ENCODE results near the gene JUN. TPM values are rescaled to one million over a fixed set of nuclear protein-coding genes. Genes with fewer than 3 reads are reported as not detected.

JUN gene
- total and polyA plus RNA-seq, 2 donors (not counting 1 experiment from before 2014, with no cell fraction given) = 94.4 to 4,074 TPM

GRCh38 chr1:58774027-58774426 is 9.8 kb downstream of the JUN start:
- ChIA-PET CTCF (interaction anchor here (1.1 to 2.9 kb wide), 6 partner anchors 9 to 925 kb away, joined by 3 to 18 read pairs (median 10); partner anchors contain the start of genes FGGY and JUN), POLR2A (interaction anchor here (0.8 to 2.7 kb wide), 3 partner anchors 9 to 924 kb away, joined by 3 to 26 read pairs (median 4); partner anchors contain the start of gene JUN)
- intact Hi-C loops (cut with micrococcal nuclease) = no loop called here
- peak; percentile 37 for ATAC-seq (ENCODE audit: low read depth)
- H3K27ac Mint-ChIP-seq = peak overlapping the region; percentile 69
- Histone ChIP-seq H3K36me3 (replicated peaks in 1 of 2; ENCODE audit: control extremely low read depth in 1 of 2, control insufficient read depth in 1 of 2, extremely low read depth in 1 of 2, insufficient read depth in 2 of 2, low read length in 1 of 2) (no peaks in the 10 kb centered on the region), H3K4me2 (replicated peaks; ENCODE audit: low read depth, low read length, poor library complexity, severe bottlenecking) (peak overlapping the region; percentile 30), H3K27me3 (replicated peaks in 1 of 4; ENCODE audit: control extremely low read depth in 1 of 4, control insufficient read depth in 3 of 4, insufficient read depth in 4 of 4, low read length in 3 of 4) (peaks cover 0 to 2% (median 0%) of the 10 kb centered on the region in 4 experiments), H3K4me3 (ENCODE audit: control extremely low read depth in 1 of 5, extremely low read depth in 1 of 5, insufficient read depth in 1 of 5, low read depth in 2 of 5, low read length in 4 of 5) (no peak overlapping the region), H3K9me3 (ENCODE audit: control extremely low read depth in 1 of 3, control insufficient read depth in 2 of 3, insufficient read depth in 1 of 3, low read length in 2 of 3) (peaks cover 0 to 3% (median 0%) of the 10 kb centered on the region in 3 donors), H3K9ac (ENCODE audit: low read length) (no peak overlapping the region), H3K27ac (ENCODE audit: low read length in 2 of 2) (peak overlapping the region; percentile 26 to 32), H4K20me1 (ENCODE audit: control insufficient read depth, insufficient read depth, low read length, poor library complexity, severe bottlenecking) (no peaks in the 10 kb centered on the region), H3K4me1 (ENCODE audit: control insufficient read depth in 2 of 2, insufficient read depth in 2 of 2, low read length in 2 of 2) (peaks cover 18 to 20% of the 10 kb centered on the region in 2 donors), H3K79me2 (ENCODE audit: control insufficient read depth, insufficient read depth, low read length) (no peaks in the 10 kb centered on the region), H2AFZ (ENCODE audit: insufficient read depth, low read depth, low read length, poor library complexity, severe bottlenecking) (peak overlapping the region; percentile 59)
- H3K9me3 Mint-ChIP-seq (ENCODE audit: insufficient read depth) = no peaks in the 10 kb centered on the region
- WGBS (ENCODE audit: insufficient coverage) = no CpG with 5 or more reads among the region's 1 CpG
- TF ChIP-seq EZH2 (IDR thresholded peaks at IDR 0.05; ENCODE audit: borderline replicate concordance, insufficient read depth, low read depth, low read length, poor library complexity, severe bottlenecking) (no peak), CTCF (IDR thresholded peaks at IDR 0.05) (no peak)
- peak overlapping the region; percentile 30 for H3K4me3 Mint-ChIP-seq
- peaks cover 2% of the 10 kb centered on the region for H3K27me3 Mint-ChIP-seq
- peaks cover 23% of the 10 kb centered on the region for H3K4me1 Mint-ChIP-seq
- DNase-seq = peak; percentile 36

GRCh38 chr1:58773406-58773840 is 10.4 kb downstream of the JUN start:
- intact Hi-C loops (cut with micrococcal nuclease) = no loop called here
- CTCF ChIA-PET = interaction anchor here (1.1 to 2.9 kb wide), 7 partner anchors 9 to 926 kb away, joined by 3 to 18 read pairs (median 4); partner anchors contain the start of genes FGGY and JUN

More at GRCh38 chr1:58773406-58773840, 10.4 kb downstream of the JUN start:
- Histone ChIP-seq H3K9me3 (ENCODE audit: control extremely low read depth in 1 of 3, control insufficient read depth in 2 of 3, insufficient read depth in 1 of 3, low read length in 2 of 3) (peaks cover 0 to 5% (median 0%) of the 10 kb centered on the region in 3 donors), H3K27me3 (replicated peaks in 1 of 4; ENCODE audit: control extremely low read depth in 1 of 4, control insufficient read depth in 3 of 4, insufficient read depth in 4 of 4, low read length in 3 of 4) (peaks cover 0 to 5% (median 0%) of the 10 kb centered on the region in 4 experiments), H3K36me3 (replicated peaks in 1 of 2; ENCODE audit: control extremely low read depth in 1 of 2, control insufficient read depth in 1 of 2, extremely low read depth in 1 of 2, insufficient read depth in 2 of 2, low read length in 1 of 2) (no peaks in the 10 kb centered on the region), H3K4me2 (replicated peaks; ENCODE audit: low read depth, low read length, poor library complexity, severe bottlenecking) (peak overlapping the region; percentile 30), H4K20me1 (ENCODE audit: control insufficient read depth, insufficient read depth, low read length, poor library complexity, severe bottlenecking) (no peaks in the 10 kb centered on the region), H3K4me1 (ENCODE audit: control insufficient read depth in 2 of 2, insufficient read depth in 2 of 2, low read length in 2 of 2) (peaks cover 18 to 20% of the 10 kb centered on the region in 2 donors), H3K4me3 (ENCODE audit: control extremely low read depth in 1 of 5, extremely low read depth in 1 of 5, insufficient read depth in 1 of 5, low read depth in 2 of 5, low read length in 4 of 5) (no peak overlapping the region), H2AFZ (ENCODE audit: insufficient read depth, low read depth, low read length, poor library complexity, severe bottlenecking) (peak overlapping the region; percentile 59), H3K27ac (ENCODE audit: low read length in 2 of 2) (peak overlapping the region; percentile 26 to 32), H3K9ac (ENCODE audit: low read length) (no peak overlapping the region), H3K79me2 (ENCODE audit: control insufficient read depth, insufficient read depth, low read length) (no peaks in the 10 kb centered on the region)
- WGBS (ENCODE audit: insufficient coverage) = 0% methylated on average over 2 of the region's 3 CpGs
- DNase-seq (peak; percentile 45), ATAC-seq (ENCODE audit: low read depth) (peak; percentile 83)
- peak overlapping the region; percentile 30 for H3K4me3 Mint-ChIP-seq
- peaks cover 8% of the 10 kb centered on the region for H3K27me3 Mint-ChIP-seq
- H3K4me1 Mint-ChIP-seq = peaks cover 23% of the 10 kb centered on the region
- H3K27ac Mint-ChIP-seq = peak overlapping the region; percentile 69
- POLR2A ChIA-PET = interaction anchor here (0.6 to 2.7 kb wide), 3 partner anchors 10 to 924 kb away, joined by 3 to 26 read pairs (median 6); partner anchors contain the start of gene JUN
- no peaks in the 10 kb centered on the region for H3K9me3 Mint-ChIP-seq (ENCODE audit: insufficient read depth)
- TF ChIP-seq EZH2 (IDR thresholded peaks at IDR 0.05; ENCODE audit: borderline replicate concordance, insufficient read depth, low read depth, low read length, poor library complexity, severe bottlenecking) (no peak), CTCF (IDR thresholded peaks at IDR 0.05) (no peak)
